ENCODE measurements around the gene TMEM132E.

The TMEM132E gene

DNA sequence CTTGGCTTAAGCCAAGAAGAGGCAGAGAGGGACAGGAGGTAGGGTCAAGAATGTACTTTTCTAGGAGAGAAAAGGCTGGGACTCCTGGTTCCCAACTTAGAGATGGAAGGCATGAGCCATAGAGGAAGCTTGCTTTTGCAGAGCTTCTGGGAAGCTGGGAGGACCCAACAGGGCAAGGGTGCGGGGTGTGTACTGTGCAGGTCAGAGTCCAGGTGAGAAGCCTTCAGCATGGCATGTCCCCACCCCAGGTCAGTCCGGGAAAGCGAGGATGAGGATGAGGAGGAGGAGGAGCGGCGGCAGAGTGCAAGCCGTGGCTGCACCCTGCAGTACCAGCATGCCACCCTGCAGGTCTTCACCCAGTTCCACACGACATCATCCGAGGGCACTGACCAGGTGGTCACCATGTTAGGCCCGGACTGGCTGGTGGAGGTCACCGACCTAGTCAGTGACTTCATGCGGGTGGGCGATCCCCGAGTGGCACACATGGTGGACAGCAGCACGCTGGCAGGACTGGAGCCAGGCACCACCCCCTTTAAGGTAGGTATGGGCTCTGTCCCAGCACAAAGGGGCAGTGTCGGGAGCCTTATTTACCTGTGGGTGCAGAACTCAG, 55.3 kb downstream of the TMEM132E start:
- no peak for DNase-seq (ENCODE audit: low read depth in 3 of 3)

DNA sequence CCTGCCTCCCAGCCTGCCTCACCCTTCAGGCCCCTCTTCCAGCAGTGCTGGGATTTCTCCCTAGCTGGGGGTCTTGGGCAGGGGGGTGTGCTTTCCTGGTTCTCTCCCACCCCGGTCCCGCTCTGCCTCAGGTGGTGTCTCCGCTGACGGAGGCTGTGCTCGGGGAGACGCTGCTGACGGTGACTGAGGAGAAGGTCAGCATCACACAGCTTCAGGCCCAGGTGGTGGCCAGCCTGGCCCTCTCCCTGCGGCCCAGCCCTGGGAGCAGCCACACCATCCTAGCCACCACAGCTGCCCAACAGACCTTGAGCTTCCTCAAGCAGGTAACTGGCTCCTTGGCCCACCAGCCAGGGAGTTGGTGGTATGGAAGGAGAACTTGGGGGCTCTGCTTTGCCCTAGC, 56.5 kb downstream of the TMEM132E start:
- DNase-seq (ENCODE audit: low read depth in 3 of 3), result no peak

- no peak for DNase-seq (ENCODE audit: low read depth in 3 of 3)
These were observed 57.7 kb downstream of the TMEM132E start for GRCh38 chr17:34637041-34637547.

GRCh38 chr17:34637548-34638525, 58.5 kb downstream of the TMEM132E start:
- DNase-seq (ENCODE audit: low read depth in 3 of 3), result peak; percentile 66 to 78 (median 76)

DNA sequence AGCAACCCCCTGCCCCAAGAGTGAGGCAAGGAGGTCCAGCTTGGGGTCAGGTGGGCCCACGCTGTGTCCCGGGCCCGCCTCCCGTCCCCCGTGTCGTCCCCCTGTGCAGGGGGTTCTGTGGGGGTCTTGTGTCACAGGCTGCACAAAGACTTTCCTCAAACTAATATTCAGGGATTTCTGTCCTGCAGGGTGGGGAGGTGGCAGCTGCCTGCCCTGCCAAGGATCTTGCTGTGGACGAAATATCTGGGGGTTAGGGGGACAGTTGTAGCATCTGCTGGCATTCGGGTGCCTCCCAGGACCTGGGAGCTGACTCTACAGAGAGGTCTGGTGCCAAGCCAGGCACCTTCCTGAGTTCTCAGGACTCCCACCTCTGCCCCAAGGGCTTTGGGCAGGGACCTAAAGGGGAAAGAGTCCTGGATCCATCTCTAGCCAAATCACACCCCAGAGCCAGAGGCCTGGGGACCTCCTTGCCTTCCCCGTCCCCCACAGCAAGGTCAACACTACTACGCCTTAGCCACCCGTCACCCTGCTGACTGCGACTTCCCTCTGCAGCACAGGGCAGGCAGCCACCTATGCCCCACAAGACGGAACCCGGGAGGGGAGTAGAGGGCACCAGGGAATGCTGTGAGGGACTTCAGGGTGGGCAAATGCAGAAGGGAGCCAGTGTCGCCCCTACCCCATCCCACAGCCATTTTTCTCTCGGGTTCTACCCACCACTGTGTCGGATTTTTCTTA, 59.3 kb downstream of the TMEM132E start:
- DNase-seq (ENCODE audit: low read depth in 3 of 3), result no peak

- no peak for DNase-seq (ENCODE audit: low read depth in 3 of 3)
These were observed 60.5 kb downstream of the TMEM132E start for GRCh38 chr17:34639706-34640425.

DNA sequence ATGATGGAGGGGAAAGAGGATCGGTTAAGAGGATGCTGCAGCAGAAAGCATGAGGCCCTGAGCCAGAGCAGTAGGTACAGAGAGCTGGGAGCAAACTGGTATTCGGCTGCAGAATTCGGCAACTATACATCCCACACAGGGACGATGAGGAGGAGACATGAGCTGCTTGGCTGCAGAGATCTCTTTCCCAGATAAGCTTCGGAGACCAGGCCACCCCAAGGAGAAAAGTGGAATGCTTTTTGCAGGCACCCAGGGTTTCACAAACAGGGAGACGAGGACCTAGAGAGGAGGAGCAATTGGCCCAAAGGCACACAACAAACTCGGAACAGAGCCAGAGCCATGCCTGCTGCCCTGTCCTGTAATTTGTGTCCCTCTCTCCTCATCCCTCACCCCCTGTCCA, 62.0 kb downstream of the TMEM132E start:
- no peak for DNase-seq (ENCODE audit: low read depth in 3 of 3)

DNA sequence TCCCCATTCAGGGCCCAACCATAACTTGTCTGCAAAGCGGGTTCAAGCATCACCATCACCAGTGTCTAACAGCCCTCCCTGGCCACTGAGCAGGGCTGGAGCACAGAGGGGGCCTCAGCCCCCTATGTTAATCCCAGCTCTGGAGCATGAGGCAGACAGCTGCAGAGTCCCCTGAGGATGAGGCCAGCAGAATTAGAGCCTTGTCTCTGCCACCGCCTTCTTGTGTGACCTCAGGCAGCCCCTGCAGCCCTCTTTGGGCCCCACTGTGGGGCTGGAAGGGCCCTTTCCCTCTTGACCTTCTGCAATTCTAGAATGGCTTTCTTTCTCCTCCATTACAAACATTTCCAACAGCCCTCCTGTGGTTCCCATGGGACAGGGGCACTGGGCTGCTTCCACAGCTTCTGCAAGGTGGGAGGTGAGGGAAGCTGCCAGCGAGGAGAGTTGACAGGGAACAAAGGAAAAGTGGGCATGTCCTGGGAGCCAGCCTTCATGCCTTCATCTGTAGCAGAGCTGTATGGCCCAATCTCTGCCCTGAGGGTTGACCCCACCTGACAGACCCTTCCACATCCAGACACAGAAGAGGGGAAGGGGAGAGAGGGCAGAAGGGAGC, 65.7 kb downstream of the TMEM132E start:
- DNase-seq (ENCODE audit: low read depth in 3 of 3), result no peak

DNA sequence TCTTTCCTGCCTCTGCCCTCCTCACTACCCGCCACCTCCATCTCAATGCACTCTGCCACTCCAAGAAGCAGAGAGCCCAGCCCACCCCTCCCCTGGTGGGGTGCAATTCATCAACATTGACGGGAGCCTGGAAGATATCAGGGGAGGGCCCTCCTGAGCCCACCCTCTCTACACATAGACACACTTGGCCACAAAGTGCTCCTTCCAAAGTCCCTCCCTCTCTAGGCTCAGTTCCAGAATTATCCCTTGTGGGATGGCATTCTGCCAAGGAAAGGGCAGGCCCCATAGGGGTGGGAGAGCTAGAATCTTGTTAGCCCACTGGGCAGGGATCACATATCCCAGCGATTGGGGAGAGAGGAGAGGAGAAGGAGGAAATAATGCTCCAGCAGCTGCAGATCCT, 66.2 kb downstream of the TMEM132E start:
- DNase-seq (ENCODE audit: low read depth in 3 of 3), result no peak

- DNase-seq (ENCODE audit: low read depth in 3 of 3), result no peak
These were observed 68.1 kb downstream of the TMEM132E start for GRCh38 chr17:34647511-34647910.

GRCh38 chr17:34650051-34650750, 70.8 kb downstream of the TMEM132E start:
- no peak for DNase-seq (ENCODE audit: low read depth in 3 of 3)

GRCh38 chr17:34651402-34651811, 72.0 kb downstream of the TMEM132E start:
- no peak for DNase-seq (ENCODE audit: low read depth in 3 of 3)

GRCh38 chr17:34652021-34652555, 72.7 kb downstream of the TMEM132E start:
- no peak for DNase-seq (ENCODE audit: low read depth in 3 of 3)

DNA sequence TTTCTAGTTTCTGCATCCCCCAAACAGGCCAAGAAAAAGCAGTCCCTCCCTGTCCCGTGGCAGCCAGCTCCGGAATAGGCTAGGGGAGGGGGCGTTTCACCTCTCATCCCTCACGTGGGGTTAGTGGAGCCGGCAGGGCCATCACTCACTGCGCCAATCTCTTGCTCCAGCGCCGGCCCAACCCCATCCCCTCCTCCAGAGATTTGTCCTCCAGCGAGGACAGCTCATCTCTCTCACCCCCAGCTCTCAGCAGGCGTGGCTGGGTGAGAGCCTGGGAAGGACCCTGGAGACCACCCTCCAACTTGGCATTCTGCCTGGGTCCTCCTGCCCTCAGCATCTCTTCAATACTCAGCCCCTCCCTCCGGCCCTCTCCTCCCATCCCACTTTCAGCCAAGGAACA, 74.1 kb downstream of the TMEM132E start:
- DNase-seq (ENCODE audit: low read depth in 3 of 3), result no peak

- DNase-seq (ENCODE audit: low read depth in 3 of 3), result no peak
These were observed 75.0 kb downstream of the TMEM132E start for GRCh38 chr17:34654276-34654880.

- DNase-seq (ENCODE audit: low read depth in 3 of 3), result no peak
These were observed 75.5 kb downstream of the TMEM132E start for GRCh38 chr17:34654881-34655276.

DNA sequence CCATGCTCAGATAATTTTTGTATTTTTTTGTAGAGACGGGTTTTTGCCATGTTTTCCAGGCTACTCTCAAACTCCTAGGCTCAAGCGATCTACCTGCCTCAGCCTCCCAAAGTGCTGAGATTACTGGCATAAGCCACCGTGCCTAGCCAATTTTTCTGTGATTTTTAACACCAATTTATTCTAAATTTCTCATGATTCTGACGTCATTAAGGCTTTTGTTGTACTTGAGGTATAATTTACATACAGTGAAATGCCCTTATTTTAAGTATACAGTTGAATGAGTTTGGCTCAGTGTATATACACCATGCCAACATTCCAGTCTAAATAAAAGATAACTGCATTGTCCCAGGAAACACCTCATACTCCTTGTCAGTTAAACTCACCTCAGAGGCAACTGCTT, 77.4 kb downstream of the TMEM132E start:
- DNase-seq (ENCODE audit: low read depth in 3 of 3), result no peak

- no peak for DNase-seq (ENCODE audit: low read depth in 3 of 3)
These were observed 79.6 kb downstream of the TMEM132E start for GRCh38 chr17:34658811-34659560.

DNA sequence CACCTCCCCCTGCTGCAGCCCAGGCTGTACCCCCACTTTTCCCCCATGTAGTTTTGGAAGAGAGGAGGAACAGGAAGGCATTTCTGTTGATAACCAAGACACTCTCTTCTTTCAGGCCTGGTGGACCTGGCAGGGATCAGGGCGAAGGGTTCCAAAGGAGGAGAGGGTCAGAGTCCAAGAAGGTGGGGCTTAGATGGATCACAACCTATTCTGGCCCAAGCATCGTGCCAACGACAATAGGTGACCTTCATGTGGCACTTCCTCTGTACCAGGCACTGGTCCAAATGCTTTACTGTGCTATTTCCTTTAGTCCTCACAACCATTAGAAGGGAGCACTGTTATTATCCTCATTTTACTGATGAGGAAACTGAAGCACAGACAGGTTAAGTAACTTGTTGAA, 84.3 kb downstream of the TMEM132E start:
- no peak for DNase-seq (ENCODE audit: low read depth in 3 of 3)
